AG09319 (cell line): Measurements from ENCODE around the gene MYZAP.

Experiments used
- DNase-seq: peaks from one replicate; pipeline ENCODE4 v3.0.0-alpha.2; 2010; ENCODE audit warnings: low read depth; ENCODE audit errors: extremely low read depth
- TF ChIP-seq, protein P1 (sequence below): IDR thresholded peaks from 2 replicates; pipeline ENCODE4 v1.5.1; 2011; ENCODE audit warnings: low read depth, mild to moderate bottlenecking, inconsistent platforms, low read length, moderate library complexity

The MYZAP gene

DNA sequence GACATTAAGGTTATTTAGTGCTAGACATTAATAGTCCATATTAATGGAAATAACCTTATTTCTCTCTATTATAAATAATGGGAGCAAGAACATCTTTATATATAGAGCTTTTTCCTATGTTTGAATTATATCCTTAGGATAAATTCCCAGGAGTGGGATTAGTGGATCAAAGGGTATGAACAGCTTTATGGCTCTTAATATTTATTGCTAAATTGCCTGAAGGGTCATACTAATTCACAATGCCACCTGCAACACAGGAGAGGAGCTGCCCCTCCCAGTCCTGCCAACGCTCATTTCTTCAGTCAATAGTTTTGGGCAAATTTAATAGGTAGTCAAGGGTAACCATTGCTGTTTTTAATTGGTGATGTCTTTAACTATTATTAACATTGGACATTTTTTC is 65.9 kb downstream of the MYZAP start:
- DNase-seq: no peak
- TF ChIP-seq, protein P1, sequence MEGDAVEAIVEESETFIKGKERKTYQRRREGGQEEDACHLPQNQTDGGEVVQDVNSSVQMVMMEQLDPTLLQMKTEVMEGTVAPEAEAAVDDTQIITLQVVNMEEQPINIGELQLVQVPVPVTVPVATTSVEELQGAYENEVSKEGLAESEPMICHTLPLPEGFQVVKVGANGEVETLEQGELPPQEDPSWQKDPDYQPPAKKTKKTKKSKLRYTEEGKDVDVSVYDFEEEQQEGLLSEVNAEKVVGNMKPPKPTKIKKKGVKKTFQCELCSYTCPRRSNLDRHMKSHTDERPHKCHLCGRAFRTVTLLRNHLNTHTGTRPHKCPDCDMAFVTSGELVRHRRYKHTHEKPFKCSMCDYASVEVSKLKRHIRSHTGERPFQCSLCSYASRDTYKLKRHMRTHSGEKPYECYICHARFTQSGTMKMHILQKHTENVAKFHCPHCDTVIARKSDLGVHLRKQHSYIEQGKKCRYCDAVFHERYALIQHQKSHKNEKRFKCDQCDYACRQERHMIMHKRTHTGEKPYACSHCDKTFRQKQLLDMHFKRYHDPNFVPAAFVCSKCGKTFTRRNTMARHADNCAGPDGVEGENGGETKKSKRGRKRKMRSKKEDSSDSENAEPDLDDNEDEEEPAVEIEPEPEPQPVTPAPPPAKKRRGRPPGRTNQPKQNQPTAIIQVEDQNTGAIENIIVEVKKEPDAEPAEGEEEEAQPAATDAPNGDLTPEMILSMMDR: no peak

DNA sequence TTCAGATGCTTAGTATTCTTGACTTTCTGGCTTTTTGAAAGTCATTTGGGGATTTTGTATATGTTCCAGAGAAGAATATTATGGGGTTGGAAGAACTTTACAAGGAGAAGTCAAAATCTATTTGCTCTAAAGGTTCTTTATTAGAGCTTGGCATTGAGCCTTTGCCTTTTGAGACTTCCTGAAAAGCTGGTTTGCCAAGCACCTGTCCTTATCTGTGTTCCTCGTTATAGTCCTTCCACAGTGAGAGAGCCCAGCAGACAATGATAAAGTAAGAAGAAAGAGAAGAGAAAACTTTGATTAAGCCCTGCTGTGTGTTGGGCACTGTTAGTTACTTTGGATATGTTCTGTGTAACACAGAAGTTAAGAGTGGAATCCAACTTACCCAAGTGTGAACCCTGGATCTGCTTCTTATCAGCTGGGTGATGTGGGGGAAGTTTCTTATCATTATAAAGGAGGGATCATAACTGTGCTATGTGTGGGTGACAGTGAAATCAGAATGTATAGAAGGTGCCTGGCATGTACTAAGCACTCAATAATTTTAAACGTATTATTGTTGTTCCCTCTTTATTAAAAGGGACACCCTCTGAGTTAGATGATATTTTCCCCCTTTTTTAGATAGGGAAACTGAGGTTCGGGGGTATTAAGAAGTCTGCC is 70.5 kb downstream of the MYZAP start:
- TF ChIP-seq, protein P1: no peak
- DNase-seq: no peak

DNA sequence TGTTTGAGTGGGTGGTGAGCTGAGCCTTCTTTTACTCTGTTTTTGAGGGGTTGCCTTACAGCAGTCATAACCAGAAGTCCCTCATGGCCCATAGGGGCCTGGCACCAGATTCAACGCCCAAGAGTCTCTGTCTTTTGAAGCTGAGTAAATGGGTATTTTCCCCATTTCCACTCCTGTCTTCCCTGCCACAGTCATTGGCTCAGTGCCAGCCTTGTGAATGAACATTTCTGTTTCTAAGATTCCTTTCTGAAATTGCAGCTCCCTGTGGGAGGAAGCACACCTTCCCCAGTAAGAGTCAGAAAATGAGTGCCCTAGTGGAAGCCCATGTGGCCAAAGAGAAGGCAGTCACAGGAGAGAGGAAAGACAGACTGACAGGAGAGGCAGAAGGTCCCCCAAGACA is 71.1 kb downstream of the MYZAP start:
- no peak for DNase-seq
- TF ChIP-seq, protein P1: no peak

DNA sequence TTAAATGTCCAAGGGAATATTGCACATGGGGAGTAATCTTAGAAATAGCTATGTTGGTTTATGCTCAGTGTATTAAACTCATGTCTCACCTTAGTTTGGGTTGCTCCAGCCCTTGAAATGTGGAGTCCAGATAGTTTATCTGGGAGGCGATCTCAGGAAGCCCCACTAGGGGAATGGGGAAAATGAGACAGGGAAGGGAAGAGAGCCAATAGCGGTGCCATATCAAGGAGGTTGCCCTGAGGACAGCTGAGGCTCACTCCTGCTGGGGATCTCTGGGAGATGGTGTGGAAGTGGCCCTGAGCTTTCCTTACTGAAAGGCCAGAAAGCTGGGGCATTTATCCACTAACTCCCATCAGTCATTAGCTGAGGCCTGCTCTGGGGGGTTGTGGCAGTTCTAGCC is 71.6 kb downstream of the MYZAP start:
- TF ChIP-seq, protein P1: no peak

DNA sequence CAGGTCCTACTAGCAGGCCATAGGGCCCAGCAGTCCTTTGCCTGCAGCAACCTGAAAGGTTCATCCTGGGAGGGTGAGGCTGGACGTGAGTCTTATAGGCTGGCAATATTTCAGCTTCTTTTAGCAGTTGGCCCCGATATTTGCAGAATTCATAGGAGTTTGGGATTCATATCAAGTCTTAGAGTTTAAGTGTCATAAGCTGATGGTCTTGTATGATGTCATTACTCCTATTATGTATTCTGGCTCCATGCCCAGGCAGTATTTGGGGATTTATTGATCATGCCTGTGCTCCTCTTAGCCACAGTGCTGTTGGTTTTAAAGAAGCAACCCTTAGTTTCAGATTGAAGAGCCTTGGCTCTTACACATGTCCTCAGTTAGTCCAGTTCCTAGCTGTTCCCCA is 73.5 kb downstream of the MYZAP start:
- TF ChIP-seq, protein P1: no peak
- no peak for DNase-seq

More for the DNA sequence above, 71.6 kb downstream of the MYZAP start:
- DNase-seq: no peak

DNA sequence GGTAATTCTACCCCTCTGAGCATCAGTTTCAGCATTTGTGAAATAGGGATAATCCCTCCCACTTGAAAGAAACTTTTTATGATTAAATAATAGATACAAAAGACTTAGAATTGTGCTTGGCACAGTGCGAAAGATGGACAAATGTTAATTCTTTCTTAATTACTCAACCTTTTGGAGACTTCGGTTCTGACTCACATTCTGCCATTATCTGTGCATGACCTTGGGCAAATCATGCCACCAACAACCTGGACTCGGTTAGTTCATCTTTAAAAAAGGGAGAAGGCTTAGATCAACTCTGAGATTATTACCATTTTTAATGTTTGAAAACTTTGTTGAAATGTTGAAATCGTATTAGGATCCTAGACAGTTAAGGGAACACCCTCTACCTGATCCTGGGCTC is 74.2 kb downstream of the MYZAP start:
- no peak for DNase-seq
- TF ChIP-seq, protein P1: no peak

DNA sequence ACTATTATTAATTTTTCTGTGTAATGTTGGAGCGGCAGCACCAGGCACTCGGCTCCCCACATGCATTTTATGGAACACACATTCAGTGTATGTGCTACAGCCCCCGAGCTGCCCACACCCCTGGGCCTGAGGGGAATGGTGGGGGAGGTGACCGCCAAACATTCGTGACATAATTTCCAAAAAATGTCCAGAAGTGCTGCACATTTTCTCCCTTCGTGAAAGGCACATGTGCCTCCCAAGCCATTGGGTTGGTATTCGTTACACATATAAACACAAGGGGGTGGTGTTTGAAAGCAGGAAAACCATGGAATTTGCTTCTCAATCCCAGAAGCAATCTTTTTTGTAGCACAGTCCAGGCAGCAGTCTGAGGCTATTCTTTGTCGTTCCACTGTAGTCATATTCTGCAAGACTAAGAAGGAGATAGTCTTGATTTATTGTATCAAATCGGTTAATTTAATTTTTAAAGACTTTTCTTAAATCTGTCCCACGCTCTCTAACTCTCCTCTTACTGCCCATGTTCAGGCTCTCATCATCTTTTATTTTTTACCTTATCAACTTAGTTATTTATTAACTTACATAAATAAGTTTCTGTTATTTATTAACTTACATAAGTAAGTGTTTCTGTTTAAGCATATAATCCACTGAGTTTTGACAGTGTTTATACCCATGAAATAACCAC is 75.6 kb downstream of the MYZAP start:
- TF ChIP-seq, protein P1: peak; percentile 59
- DNase-seq: peak; percentile 38
